LNCaP clone FGC (cell line): Measurements from ENCODE around the gene PLD3.

ENCODE experiments used
- DNase-seq: peaks from one replicate; pipeline ENCODE4 v3.0.0-alpha.2; 2011; ENCODE audit warnings: low read depth
- H3K4me3 ChIP-seq: 2 replicates; pipeline ENCODE4 v1.5.1; 2011; ENCODE audit warnings: mild to moderate bottlenecking, low read depth, low read length, control low read depth
- TF ChIP-seq, protein P1 (sequence below): IDR thresholded peaks from 2 replicates; pipeline ENCODE4 v1.5.1; 2012; ENCODE audit warnings: mild to moderate bottlenecking; ENCODE audit not compliant: control insufficient read depth, insufficient read depth; ENCODE audit errors: extremely low read depth

The PLD3 gene

DNA sequence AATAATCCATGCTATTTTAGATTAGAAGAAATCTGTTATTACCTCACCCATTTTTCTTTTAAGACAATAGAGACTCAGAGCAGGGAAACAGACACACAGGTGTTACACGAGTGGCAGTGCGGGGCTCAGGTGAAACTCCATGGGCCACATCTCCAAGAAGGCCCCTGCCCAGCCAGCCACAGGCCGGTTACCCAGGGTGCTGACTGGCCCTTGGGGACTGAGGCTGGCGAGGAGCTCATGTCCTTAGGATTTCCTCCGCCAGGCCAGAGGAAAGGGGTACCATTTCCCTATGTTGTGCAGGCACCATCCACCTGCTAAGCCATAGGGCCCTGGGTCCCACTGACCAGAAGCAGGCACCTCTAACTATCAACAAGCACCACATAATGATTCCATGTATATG, 10.9 kb upstream of the PLD3 start:
- H3K4me3 ChIP-seq: no peak overlapping the region
- DNase-seq: no peak
- TF ChIP-seq, protein P1, sequence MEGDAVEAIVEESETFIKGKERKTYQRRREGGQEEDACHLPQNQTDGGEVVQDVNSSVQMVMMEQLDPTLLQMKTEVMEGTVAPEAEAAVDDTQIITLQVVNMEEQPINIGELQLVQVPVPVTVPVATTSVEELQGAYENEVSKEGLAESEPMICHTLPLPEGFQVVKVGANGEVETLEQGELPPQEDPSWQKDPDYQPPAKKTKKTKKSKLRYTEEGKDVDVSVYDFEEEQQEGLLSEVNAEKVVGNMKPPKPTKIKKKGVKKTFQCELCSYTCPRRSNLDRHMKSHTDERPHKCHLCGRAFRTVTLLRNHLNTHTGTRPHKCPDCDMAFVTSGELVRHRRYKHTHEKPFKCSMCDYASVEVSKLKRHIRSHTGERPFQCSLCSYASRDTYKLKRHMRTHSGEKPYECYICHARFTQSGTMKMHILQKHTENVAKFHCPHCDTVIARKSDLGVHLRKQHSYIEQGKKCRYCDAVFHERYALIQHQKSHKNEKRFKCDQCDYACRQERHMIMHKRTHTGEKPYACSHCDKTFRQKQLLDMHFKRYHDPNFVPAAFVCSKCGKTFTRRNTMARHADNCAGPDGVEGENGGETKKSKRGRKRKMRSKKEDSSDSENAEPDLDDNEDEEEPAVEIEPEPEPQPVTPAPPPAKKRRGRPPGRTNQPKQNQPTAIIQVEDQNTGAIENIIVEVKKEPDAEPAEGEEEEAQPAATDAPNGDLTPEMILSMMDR: no peak

DNA sequence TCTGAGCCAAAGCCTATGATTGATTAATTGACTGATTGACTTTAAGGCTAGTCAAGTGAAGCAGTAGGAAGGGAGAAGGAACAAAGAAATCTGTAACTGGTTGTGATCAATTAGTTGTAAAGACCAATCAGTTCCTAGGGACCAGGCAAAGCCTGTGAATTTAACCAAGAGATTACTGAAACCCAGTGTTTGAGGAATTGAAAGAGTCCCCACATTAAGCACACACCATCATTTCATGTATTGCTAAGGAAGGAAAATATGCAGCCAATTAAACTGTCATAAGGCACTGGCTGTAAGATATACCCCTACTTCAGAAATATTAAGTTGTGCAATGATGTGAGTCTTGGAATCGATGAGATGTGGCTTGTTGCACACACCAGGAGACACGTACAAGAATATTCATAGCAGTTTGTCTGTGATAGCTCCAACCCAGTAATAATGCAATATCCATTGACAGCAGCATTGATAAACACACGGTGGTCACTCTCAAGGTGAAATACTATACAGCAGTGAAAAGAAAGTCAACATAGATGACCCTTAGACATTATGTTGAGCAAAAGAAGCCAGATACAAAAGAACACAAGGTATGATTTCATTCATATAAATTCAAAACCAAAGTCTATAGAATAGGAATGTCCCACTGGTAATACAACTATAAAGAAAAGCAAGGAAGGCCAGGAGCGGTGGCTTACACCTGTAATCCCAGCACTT, 9.3 kb upstream of the PLD3 start:
- no peak for DNase-seq
- no peak overlapping the region for H3K4me3 ChIP-seq
- TF ChIP-seq, protein P1: no peak

DNA sequence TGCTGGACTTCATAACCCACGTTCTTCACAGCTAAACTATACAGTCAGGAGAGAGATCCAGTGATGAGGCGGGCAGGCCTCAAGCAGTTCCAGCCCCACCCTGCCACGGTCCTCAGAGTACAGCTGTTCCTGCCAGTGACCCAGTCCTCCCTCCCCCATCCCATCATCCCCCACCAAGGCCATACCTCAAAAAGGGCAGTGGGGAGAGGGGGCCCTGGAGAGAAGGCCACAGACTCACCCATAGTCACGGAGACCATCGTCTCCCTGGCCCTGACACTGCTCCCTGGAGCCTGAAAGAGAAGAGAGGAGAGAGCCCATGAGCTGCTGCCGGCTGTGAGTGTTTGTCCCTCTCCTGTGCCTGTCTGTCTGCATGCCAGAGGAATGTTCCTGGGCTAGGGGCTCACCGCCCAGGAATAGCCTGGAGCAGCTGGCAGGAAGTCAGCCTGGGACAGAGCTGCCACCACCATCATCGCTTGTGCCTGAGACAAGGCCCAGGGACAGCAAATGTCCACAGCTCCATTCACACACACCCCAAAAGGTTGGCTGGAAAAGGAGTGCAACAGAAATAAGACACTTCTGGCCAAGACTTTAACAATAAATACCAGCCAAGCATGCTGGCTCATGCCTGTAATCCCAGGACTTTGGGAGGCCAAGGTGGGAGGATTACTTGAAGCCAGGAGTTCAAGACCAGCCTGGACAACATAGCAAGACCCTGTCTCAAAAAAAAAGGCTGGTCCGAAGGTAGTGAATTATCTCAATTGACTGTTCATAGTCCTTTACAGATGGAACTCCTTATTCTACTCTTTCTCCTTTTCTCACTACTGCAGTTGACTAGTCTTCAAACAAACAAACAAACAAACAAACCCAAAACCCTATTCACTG, 6.7 kb upstream of the PLD3 start:
- no peak for DNase-seq
- no peak overlapping the region for H3K4me3 ChIP-seq
- TF ChIP-seq, protein P1: no peak

DNA sequence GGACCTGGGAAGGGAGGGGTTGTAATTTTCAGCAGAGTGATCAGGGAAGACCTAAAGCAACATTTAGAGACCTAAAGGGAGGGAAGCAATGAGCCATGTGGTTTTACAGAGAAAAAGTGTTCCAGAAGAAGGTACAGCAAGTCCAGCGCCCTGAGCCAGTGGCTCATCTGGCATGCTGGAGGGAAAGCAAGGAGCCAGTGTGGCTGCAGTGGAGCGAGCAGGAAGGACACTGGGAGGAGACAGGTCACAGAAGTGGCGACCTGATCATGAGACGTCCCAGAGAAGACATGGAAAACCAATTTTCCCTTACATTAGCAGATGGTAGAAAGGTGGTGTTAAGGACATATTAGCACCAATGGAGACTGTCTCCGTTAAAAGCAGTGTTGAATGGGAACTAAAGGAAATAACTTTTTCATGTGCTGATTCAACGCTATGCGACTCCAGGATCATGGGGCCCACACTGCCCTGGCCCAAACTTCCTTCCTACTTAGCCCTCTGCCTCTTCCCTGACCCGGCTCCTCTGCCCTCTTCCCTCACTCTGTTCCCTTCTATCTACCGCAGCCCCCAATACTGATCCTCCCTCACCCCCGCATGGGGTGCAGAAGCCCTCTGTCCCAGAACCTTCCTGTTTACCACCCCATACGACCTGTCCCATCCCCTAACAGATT, 5.7 kb upstream of the PLD3 start:
- H3K4me3 ChIP-seq: no peak overlapping the region
- TF ChIP-seq, protein P1: no peak
- no peak for DNase-seq

DNA sequence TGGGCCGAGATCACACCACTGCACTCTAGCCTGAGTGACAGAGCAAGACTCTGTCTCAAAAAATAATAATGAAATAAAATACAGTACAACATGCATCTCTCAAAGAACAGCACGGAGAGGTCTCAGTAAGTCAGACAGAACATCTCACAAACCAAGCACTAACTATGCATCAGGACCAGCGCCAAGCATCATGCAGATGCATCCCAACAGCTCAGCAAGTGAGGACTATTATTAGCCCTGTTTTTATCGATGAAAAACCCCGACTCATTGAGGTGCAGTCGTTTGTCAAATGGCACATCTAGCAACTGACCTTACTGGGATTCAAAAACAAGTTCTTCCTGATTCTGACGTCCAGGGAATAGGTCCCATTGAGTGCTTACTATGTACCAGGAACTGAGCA, 4.1 kb upstream of the PLD3 start:
- TF ChIP-seq, protein P1: no peak
- DNase-seq: no peak
- H3K4me3 ChIP-seq: no peak overlapping the region

DNA sequence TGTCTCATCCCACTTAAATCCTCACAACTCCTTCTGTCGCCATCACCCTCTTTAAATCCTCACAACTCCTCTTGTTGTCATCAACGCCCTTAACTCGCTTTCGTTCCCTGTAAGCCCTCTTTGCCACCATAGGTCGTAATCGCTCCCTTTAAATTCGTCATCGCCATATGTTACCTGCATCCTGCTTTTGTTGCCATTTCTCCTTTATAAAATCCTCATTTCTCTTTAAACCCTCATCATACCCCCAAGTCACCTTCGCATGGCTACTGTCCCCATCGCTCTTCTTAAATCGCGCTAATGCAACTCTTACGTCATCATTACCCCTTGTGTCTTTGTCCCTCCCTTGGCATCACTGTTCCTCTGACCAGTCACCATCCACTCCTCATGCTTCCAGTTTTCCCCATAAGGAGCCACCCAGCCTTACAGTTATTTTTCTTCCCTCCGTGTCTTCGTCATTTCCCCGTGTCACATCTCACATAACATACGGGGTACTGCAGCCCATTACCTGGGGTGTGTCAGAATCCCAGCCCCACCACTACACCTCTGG, 539 bp downstream of the PLD3 start:
- H3K4me3 ChIP-seq: peak overlapping the region; percentile 98
- TF ChIP-seq, protein P1: no peak
- peak; percentile 50 for DNase-seq
